GM18868 (cell line): Measurements from ENCODE around the gene DNAJA3.

Source experiments
- ATAC-seq: cut with Tn5 transposase; IDR thresholded peaks from one replicate; pipeline ENCODE4 v1.9.1; 2021; ENCODE audit warnings: mild to moderate bottlenecking, moderate library complexity; ENCODE audit not compliant: unreplicated experiment

The DNAJA3 gene

GRCh38 chr16:4404967-4405696 is 20.5 kb upstream of the DNAJA3 start:
- no peak for ATAC-seq

DNA sequence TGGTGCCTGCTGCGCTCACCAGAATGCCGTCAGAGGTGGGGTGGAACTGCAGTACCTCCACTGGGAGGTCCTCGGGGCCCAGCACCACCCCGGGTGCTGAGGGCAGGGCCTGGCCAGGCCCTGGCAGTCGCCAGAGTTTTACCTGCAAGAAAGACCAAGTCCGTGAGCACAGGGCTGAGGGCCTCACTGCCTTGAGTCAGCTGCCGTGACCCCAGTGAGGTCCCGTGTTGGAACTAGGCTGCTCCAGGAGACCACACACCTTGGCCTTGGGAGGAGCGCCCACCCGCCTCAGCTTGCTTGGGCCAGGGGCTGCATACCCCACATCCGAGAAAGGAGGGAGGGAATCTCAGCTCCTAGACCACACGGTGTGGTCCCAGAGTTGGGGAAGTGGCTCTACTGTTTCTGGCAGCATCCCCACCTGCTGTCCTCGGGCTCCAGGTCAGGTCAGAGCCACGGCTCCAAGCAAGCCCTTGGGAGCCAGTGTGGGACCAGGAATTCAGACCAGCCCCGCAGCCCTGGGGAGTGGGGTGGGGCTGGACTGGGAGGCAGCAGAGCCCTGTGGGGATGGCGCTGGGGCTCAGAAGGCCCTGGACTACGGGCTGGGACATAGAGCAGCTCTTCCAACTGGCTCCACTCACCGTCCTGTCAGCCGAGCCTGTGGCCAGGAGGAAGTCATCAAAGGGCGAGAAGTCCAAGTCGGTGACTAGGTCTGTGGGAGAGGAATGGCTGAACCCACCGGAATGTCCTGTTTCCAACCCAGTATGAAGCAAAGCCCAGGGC is 17.9 kb upstream of the DNAJA3 start:
- ATAC-seq, result no peak

DNA sequence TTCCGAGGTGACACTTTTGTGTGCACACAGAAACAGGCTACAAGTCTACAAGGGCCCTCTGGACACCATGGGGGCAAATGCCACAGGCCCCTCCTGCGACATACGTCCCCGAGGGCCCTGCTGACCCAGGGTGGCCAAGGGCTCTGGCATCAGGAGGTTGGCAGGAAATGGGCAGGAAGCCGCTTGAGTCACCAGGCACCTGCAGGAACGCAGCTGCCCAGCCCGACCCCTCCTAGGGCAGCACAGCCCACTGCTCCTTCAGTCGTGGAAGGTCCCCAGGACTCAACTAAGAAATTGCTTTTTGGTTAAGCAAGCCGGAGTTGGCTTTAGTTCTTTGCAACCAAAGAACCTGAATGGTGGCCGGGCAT is 17.4 kb upstream of the DNAJA3 start:
- ATAC-seq, result no peak

GRCh38 chr16:4409081-4409932 is 16.4 kb upstream of the DNAJA3 start:
- ATAC-seq, result no peak

DNA sequence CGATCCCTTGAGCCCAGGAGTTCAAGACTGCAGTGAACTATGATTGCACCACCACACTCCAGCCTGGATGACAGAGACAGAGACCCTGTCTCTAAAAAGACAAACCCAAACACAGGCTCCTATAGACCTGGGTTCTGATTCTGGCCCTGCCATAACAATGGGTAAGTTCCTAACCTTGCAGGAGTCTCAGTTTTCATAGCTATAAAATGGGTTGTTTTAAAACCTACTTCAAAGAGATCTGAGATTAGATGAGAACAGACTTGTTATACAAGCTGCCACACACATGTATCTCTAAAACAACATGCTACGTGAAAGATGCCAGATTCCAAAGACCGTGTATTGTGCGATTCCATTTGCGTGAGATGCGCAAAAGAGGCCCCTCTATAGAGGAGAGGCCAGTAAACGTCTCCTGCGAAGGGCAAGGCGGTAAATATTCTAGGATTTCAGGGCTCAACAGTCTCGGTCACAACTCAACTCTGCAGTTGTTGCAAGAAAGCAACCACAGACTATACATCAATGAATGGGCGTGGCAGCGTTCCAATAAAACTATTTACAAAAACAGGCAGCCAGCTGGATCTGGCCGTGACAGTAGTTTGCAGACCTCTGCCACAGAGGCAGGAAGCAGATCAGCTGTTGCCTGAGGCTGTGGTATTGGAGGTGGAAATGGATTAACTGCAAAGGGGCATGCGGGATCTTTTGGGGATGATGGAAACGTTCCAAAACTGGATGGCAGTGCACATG is 15.2 kb upstream of the DNAJA3 start:
- no peak for ATAC-seq

DNA sequence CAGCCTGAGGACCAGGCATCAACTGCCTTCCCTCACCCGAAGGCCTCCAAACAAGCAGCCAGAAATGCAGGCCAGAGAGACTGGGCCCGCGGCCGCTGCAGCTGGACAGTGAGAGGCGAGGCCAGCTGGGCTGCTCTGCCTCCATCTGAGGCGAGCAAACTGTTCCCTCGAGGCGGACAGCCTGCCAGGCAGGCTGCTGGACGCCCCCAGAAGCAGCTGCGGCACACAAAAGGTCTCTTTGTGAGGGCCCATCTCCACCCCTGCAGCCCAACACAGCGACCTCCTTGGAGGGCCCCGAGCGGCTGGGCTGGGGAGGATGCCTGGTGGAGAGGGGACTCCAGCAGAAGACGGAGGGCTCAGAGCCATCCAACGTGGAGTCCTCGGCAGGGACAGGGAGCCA is 14.0 kb upstream of the DNAJA3 start:
- no peak for ATAC-seq

DNA sequence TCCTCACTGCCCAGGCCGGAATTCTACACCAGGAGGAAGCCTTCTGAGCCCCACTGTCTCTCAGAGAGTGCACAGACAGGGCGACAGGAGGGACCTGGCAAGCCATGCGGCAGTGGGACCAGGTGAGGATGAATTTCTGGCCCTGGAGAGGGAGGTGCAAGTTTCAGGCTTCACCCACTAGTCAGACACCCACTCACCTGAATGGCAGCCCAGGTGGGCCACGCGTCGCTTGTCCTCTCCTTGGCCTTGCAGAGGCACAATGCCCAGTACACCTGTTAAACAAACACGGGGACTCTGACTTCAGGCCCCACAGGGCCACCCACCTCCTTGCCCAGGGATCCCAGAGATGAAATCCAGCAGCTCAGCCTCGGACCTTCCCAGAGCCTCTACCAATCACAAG is 13.5 kb upstream of the DNAJA3 start:
- no peak for ATAC-seq

DNA sequence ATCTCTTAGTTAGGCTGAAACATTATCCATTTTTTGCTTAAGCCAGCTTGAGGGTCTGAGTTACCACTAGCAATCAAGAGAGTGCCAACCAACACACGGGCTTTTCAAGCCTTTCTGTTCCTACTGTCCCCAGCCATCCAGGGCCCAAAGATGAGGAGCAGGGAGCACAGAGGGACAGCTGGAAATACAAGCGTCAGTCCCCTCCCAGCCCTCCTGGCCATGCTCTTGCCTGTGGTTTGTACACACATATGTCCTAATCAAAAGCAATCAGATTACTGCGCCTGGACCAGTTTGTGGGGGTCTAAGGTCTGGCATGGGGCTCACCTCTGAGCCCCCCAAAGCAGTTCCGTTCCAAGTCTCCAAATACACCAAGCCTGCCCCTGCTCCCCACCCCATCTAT is 12.8 kb upstream of the DNAJA3 start:
- ATAC-seq, result no peak

GRCh38 chr16:4414187-4414917 is 11.3 kb upstream of the DNAJA3 start:
- peak; percentile 71 for ATAC-seq

DNA sequence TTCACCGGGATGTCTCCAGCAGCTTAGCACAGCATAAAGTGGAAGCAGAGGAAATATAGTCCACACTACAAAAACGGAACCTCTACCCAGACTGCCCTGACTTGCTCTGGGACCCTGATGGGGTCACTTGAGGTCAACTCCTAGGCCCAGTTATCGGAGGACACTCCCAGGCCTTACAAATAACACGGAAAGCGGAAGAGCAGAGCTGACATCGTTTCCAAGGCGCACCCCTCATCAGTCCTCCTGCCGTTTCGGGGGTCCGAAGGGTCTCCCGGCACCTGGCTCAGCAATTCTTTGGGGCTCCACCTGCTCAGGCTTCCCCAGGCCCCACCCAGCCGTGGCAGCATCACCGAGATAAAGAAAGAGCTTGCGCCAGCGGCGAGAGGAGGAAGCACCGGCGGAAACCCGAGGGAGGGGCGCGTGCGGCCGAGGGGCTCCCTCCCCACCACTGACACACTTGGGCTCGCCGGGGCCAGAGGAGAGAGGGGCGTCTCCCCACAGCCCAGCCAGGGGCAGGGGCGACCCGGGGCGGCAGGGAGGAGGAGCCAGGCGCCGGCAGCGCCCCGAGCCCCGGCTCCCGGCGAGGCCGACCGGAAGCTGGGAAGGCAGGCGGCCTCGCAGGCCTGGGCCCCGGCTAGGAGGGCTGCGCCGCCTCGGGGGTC is 10.0 kb upstream of the DNAJA3 start:
- no peak for ATAC-seq

- peak; percentile 66 for ATAC-seq
Measured at GRCh38 chr16:4416200-4417032, 9.3 kb upstream of the DNAJA3 start, which contains the start of gene CORO7. Gene CORO7, minus strand, starts transcription at chr16:4416596. Its CDS starts 78 bp downstream, at chr16:4416518.

DNA sequence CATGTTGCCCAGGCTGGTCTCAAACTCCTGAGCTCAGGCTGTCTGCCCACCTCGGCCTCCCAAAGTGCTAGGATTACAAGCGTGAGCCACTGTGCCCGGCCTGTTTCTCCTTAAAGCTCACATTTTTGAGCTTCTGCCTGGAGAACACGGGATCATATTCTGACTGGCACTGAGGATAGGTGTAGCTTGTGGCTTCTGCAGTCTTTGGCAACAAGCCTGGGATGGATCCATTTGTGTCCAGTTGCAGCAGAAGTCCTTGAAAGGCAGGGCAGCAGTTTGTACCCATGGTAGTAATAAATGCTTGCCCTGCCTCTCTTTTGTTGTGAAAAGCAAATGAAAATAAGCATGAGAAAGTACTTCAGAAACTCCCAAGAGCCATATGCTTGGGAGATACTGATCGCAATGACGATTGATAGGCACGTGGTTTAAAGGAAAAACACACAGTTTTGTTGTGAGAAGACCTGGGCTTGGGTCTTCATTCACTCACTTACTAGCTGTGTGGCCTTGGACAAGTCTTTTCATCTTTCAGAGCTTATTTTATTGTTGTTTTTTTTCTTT is 6.2 kb upstream of the DNAJA3 start:
- no peak for ATAC-seq

DNA sequence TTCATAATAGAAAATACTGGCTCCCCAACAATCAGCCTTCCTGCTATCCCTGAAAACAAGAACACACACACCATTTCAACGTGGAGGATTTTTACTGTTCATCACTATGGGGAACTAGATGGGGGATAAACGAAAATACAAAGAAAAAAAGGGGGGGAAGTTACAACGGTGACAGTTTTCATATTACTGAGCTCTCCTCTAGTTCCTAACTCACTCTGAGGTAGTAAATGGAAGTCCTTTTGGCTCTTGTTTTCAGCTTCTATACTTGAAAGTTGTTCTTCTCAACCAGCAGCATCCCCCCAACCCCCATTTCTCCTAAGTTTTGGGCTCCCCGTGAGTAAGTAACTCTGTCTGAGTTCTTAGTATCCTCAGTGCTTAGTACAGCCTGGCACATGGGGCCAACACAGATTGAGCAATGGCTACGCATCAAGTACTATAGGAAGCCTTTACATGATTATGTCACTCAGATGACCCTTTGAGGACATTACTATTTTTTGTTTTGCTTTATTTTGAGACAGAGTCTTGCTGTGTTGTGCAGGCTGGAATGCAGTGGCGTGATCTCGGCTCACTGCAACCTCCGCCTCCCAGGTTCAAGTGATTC is 5.1 kb upstream of the DNAJA3 start:
- ATAC-seq, result no peak

GRCh38 chr16:4426021-4426684 is 485 bp downstream of the DNAJA3 start:
- peak; percentile 27 for ATAC-seq

DNA sequence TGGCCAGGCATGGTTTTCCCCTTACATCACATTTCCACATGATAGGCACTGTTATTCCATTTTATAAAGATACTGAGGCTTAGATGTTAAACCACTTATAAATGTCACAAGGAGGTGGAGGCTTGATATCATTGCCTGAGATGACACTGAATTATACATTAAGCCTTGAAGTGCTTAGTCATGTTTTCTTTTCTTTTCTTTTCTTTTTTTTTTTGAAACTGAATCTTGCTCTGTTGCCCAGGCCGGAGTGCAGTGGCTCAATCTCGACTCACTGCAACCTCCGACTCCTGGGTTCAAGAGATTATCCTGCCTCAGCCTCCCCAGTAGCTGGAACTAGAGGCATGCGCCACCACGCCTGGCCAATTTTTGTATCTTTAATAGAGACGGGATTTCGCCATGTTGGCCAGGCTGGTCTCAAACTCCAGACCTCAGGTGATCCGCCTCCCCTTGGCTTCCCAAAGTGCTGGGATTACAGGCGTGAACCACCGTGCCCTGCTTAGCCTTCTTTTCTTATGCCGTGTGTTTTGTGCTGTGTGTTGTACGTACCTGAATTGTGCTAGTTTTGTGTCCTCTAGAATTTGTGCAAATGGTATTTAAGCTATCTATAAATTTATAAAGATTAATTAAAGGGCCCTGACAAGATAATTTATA is 1.2 kb downstream of the DNAJA3 start:
- ATAC-seq, result no peak

- no peak for ATAC-seq
Measured at GRCh38 chr16:4428500-4428899, 2.8 kb downstream of the DNAJA3 start.

DNA sequence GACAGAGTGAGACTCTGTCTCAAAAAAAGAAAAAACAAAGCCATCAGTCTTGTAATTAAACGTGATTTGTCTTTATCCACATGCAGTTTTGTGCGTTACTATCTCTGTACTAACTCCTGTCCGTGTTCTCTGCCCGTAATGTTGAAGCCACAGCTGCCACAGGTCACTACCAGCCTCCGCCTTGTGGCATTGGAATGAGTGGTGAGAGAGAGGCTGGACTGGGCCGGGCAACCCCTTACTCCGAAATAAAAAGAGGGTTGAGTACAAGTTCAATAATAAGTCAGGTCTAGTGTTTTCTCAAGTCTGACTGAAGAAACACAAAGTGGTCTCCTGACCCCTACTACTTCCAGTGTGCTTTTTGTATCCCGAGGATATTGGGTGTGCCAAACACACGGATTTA is 5.4 kb downstream of the DNAJA3 start:
- ATAC-seq, result no peak
